Body of pancreas (tissue), 4 donors: Measurements from ENCODE around the gene FAM47E. TPM values are rescaled to one million over a fixed set of nuclear protein-coding genes. Genes with fewer than 3 reads are reported as not detected.

Experiments used
- ATAC-seq: fragments of 150-250 bp; one replicate; pipeline ENCODE4 v1.9.1; 2016
- DNase-seq, 4 donors: peaks; one replicate each; pipeline ENCODE4 v3.0.0-alpha.2; 2019
- H3K27ac ChIP-seq, 4 donors: fragments of 200-600 bp; sonication (generic); 1 replicate in 3 of 4; 2 replicates in 1 of 4; pipeline versions ENCODE4 v1.5.1 to v1.6.1; 2016 to 2019; ENCODE audit warnings: mild to moderate bottlenecking in 1 of 4, mixed read lengths in 1 of 4, moderate library complexity in 1 of 4
- H3K27me3 ChIP-seq, 2 donors: fragments of 200-600 bp; sonication (generic); one replicate each; pipeline ENCODE4 v1.6.0; 2016; ENCODE audit warnings: mild to moderate bottlenecking in 1 of 2
- H3K36me3 ChIP-seq, 2 donors: fragments of 200-600 bp; sonication (generic); replicated peaks in 1 of 2; 2 replicates each; pipeline ENCODE4 v1.5.1; 2016; ENCODE audit warnings: low read depth in 2 of 2; ENCODE audit not compliant: insufficient read depth in 1 of 2
- H3K4me1 ChIP-seq: fragments of 200-600 bp; sonication (generic); one replicate; pipeline ENCODE4 v1.6.0; 2016
- H3K4me3 ChIP-seq, 2 donors: fragments of 200-600 bp; sonication (generic); 1 replicate in 1 of 2; 2 replicates in 1 of 2; pipeline ENCODE4 v1.5.1; 2016 to 2019
- H3K9me3 ChIP-seq, 3 donors: fragments of 200-600 bp; sonication (generic); 1 replicate in 2 of 3; 2 replicates in 1 of 3; pipeline ENCODE4 v1.5.1; 2016
- CTCF ChIP-seq, 7 experiments: fragments of 450-650 bp in 4 of 7; fragments of 200-600 bp in 3 of 7; sonication (generic) in 3 of 7; IDR thresholded peaks; one replicate each; pipeline ENCODE4 v1.5.1; 2016 to 2019; ENCODE audit warnings: antibody characterized with exemption in 7 of 7
- POLR2A ChIP-seq, 3 donors: fragments of 450-650 bp; IDR thresholded peaks; one replicate each; pipeline ENCODE4 v1.6.1; 2016; ENCODE audit warnings: antibody characterized with exemption in 3 of 3, mild to moderate bottlenecking in 2 of 3
- WGBS, 2 donors: methylation state at CpG; one replicate each; pipeline ENCODE4 v1.1.5; 2017; 5-methylcytosine and 5-hydroxymethylcytosine counted together
- intact Hi-C: fragments of 100-400 bp; cut with DNase I; formaldehyde crosslinking; loops from one replicate; pipeline ENCODE4 v1.15.1; 2023
- total RNA-seq, 2 donors: library from RNA; depleted of rRNA; stranded (reverse); fragments of >200 nt; gene quantifications; one replicate each; pipeline ENCODE4 v1.1.0, GENCODE V29; 2016

The FAM47E gene
- total RNA-seq, 2 donors from 2014 or later = 10.1 to 16.2 TPM

DNA sequence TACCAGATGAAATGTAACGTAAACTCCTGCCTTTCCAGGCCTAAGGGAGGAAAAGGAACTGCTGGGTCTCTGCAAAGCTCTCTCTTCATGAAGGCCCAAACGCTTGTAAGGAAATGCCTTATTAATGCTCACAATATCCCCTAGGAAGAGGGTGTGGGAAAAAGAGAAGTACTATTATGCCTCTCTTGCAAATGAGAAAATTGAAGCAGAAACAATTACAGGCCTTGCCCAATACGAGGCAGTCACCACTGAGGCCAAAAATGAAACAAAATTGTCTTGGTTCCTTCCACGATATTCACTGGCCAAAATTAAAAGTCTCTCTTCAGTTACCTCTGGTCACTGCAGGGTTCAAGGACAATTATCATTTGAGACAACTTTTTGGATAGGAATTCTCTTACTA, 41.1 kb upstream of the FAM47E start:
- peak overlapping the region in 3 of 4 donors; percentile 90 to 99 (median 98) for H3K27ac ChIP-seq
- no peaks in the 10 kb centered on the region for H3K36me3 ChIP-seq
- no peak overlapping the region for H3K4me3 ChIP-seq
- no peak for TF ChIP-seq POLR2A (IDR thresholded peaks at IDR 0.05)
- no peaks in the 10 kb centered on the region for H3K9me3 ChIP-seq
- intact Hi-C loops = no loop called here
- peaks cover 86% of the 10 kb centered on the region for H3K4me1 ChIP-seq
- ATAC-seq (no peak), DNase-seq (no peak)
- H3K27me3 ChIP-seq = no peaks in the 10 kb centered on the region
- 26 to 37% methylated on average over 4 of the region's 4 CpGs for WGBS, 2 donors

DNA sequence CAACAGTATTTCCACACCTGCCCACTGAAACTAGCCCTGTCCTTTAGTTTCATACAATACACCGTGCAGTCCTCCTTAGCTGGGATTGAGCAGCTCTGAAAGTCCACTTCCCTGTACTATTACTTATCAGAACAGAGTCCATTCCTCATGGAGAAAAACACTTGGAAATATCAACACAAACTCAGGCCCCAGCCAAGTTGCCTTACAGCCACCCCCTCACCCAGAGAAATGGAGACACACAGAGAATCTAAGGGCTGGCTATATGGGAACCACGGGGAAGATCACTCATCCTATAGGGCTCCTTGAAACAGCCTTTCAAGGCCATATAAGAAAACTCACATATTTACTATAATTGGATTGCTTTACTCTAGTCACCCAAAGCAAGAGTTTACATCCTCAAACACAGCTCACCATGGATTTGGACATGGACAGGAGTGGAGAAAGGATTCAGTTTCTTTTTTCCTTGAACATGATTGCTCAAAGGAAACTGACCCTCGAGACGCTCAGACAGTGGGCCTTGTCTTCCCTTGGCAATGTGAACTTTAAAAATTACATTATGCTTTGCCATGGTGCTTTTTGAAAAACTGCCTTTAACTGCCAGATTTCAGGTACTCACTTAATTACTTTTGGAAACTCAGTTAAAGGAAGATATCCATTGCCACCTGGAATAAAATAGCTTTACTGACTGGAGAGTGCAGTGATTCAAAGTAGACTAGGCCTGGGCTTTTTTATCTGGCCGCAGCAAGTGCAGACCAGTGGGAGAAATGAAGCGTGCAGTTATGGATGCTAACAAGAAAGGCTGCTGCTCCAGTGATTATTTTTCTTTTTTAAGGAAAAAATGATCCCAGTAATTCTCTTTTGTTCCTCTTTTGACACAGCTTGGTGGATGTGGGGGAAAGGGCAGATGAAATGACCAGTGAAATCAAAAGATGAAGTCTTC, 39.5 kb upstream of the FAM47E start:
- H3K9me3 ChIP-seq = no peaks in the 10 kb centered on the region
- peak in 1 of 3 donors; percentile 36 for TF ChIP-seq POLR2A (IDR thresholded peaks at IDR 0.05)
- TF ChIP-seq CTCF (IDR thresholded peaks at IDR 0.05) = no peak
- intact Hi-C loops = no loop called here
- DNase-seq (no peak), ATAC-seq (no peak)
- H3K4me3 ChIP-seq = peak overlapping the region; percentile 26 to 58
- H3K27ac ChIP-seq = peak overlapping the region; percentile 90 to 99 (median 96)
- no peaks in the 10 kb centered on the region for H3K36me3 ChIP-seq
- no peaks in the 10 kb centered on the region for H3K27me3 ChIP-seq
- WGBS, 2 donors = 13 to 23% methylated on average over 6 of the region's 6 CpGs
- peaks cover 87% of the 10 kb centered on the region for H3K4me1 ChIP-seq

GRCh38 chr4:76212851-76213414, 38.6 kb upstream of the FAM47E start:
- H3K4me3 ChIP-seq = peak overlapping the region; percentile 26 to 58
- H3K4me1 ChIP-seq = peaks cover 87% of the 10 kb centered on the region
- WGBS, 2 donors = 1 to 2% methylated on average over 14 of the region's 14 CpGs
- intact Hi-C loops = no loop called here
- no peaks in the 10 kb centered on the region for H3K9me3 ChIP-seq
- H3K27ac ChIP-seq = peak overlapping the region; percentile 90 to 99 (median 96)
- H3K27me3 ChIP-seq = no peaks in the 10 kb centered on the region
- ATAC-seq (no peak), DNase-seq (peak in 1 of 4 donors; percentile 29)
- TF ChIP-seq POLR2A (IDR thresholded peaks at IDR 0.05) = no peak
- no peak for TF ChIP-seq CTCF (IDR thresholded peaks at IDR 0.05)
- H3K36me3 ChIP-seq = no peaks in the 10 kb centered on the region

GRCh38 chr4:76213415-76214176, 37.9 kb upstream of the FAM47E start, which contains the start of gene SCARB2:
SCARB2 (minus strand) TSS chr4:76213824; CDS start chr4:76213543, 281 bp downstream.
- intact Hi-C loops = no loop called here

More at GRCh38 chr4:76213415-76214176, 37.9 kb upstream of the FAM47E start, which contains the start of gene SCARB2:
- H3K4me3 ChIP-seq = peak within 1 kb of the TSS; percentile 26 to 58
- TF ChIP-seq POLR2A (IDR thresholded peaks at IDR 0.05) (peak; percentile 79 to 94 (median 81)), CTCF (IDR thresholded peaks at IDR 0.05) (peak in 2 of 7 experiments; percentile 14 to 26)
- H3K36me3 ChIP-seq = no peaks in the 10 kb centered on the region
- DNase-seq (peak; percentile 90 to 93 (median 92)), ATAC-seq (peak; percentile 95)
- peaks cover 85% of the 10 kb centered on the region for H3K4me1 ChIP-seq
- peak within 1 kb of the TSS; percentile 90 to 99 (median 96) for H3K27ac ChIP-seq
- H3K27me3 ChIP-seq = no peaks in the 10 kb centered on the region
- no peaks in the 10 kb centered on the region for H3K9me3 ChIP-seq
- 0% methylated on average over 9 to 60 of the region's 94 CpGs for WGBS, 2 donors
